GM18519 (cell line): Measurements from ENCODE around the gene SLA2.
"Not testable (repeated sequence)": the region's sequence is repeated elsewhere in the genome, so short reads cannot be mapped to it uniquely, and the experiment has no call there.

ENCODE experiments used
- ATAC-seq: cut with Tn5 transposase; IDR thresholded peaks from one replicate; pipeline ENCODE4 v1.9.1; 2021; ENCODE audit warnings: mild to moderate bottlenecking, moderate library complexity; ENCODE audit not compliant: unreplicated experiment, low FRiP score

SLA2 gene

DNA sequence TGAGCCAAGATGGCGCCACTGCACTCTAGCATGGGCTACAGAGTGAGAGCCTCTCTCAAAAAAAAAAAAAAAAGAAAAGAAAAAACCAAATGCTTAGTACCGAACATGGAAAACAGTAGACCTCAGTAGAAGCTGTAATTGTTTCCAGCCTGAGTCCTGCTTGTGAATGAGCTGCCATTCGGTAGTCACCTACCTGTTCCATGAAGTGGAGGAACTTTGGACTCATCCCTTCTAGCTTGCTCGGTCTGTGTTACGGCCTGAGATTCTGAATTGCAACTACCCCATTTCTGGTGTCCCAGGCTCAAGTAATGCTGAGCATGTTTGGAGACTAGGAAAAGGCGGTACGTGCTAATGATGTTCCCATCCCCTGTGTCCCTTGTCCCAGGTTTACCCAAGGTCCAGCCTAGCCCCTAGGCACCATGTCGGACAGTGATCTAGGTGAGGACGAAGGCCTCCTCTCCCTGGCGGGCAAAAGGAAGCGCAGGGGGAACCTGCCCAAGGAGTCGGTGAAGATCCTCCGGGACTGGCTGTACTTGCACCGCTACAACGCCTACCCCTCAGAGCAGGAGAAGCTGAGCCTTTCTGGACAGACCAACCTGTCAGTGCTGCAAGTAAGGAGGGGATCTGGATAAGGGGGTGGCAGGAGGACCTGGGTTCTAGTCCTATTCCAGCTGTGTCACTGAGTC is 67.5 kb downstream of the SLA2 start:
- ATAC-seq: no peak

DNA sequence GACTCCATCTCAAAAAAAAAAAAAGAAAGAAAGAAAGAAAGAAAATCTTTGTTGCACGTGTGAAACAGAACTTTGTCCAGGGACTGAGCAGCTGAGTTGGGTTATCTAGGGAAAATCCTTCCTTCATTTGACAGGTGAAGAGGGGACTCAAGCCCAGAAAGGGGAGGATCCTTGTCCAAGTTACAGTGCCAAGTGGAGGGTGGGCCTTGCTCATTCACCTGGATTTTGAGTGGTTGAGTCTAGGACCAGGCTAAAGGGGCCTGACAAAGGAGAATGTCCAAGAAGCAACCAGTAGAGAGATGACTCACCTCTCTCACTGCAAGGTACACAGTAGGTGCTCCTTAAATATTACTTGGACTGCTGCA is 69.9 kb downstream of the SLA2 start:
- ATAC-seq: no peak

GRCh38 chr20:36574366-36575135 is 71.4 kb downstream of the SLA2 start:
- ATAC-seq: no peak

DNA sequence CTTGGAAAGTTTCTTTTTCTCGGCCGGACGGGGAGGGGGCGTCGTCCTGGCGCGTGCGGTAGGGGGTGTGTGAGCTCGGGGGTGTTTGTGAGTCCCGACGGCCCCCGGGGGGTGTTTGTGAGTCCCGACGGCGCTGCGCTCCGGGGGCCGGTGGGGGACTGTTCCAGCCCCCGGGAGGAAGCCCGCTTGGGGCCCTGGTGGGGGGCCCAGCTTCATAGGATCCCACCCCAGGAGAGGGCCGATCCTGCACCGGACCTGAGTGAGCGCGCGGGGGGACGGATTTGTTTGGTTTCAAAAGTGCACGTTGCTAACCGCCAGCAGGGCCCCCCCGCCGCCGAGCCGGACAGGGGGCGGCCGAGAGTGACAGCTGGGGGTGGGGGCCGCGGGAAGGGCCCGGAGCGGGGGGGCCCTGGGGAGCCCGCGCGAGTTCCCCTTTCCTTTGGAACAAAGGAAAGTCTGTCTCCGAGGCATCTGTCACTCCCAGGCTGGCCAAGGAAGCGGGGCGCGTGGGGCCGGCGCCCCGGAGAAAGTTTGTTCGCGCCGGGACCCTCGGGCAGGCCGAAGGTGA is 72.1 kb downstream of the SLA2 start:
- no peak for ATAC-seq

GRCh38 chr20:36573103-36573797 is 72.7 kb downstream of the SLA2 start, which contains the start of gene TGIF2:
TSS of gene TGIF2 (plus strand) at chr20:36573597. CDS start at chr20:36578775, 5,178 bp downstream.
- ATAC-seq: peak; percentile 44

DNA sequence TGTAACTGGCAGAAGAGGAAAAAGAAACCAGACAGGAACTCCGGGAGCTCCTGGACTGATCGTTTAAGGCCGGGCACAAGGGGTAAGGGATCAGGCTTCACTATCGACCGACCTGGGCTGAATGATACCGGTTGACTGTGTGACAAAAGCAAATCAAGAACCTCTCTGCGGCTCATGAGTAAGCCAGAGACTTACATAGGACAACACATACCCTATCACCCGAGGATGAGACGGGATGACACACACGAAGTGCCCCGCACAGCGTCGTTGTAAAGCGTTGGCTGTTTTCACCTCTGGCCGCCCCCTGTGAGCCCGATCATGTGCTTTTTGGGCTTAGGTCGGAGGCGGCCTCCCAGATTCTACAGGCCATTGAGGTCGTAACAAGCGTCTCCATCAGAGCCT is 73.3 kb downstream of the SLA2 start:
- no peak for ATAC-seq

DNA sequence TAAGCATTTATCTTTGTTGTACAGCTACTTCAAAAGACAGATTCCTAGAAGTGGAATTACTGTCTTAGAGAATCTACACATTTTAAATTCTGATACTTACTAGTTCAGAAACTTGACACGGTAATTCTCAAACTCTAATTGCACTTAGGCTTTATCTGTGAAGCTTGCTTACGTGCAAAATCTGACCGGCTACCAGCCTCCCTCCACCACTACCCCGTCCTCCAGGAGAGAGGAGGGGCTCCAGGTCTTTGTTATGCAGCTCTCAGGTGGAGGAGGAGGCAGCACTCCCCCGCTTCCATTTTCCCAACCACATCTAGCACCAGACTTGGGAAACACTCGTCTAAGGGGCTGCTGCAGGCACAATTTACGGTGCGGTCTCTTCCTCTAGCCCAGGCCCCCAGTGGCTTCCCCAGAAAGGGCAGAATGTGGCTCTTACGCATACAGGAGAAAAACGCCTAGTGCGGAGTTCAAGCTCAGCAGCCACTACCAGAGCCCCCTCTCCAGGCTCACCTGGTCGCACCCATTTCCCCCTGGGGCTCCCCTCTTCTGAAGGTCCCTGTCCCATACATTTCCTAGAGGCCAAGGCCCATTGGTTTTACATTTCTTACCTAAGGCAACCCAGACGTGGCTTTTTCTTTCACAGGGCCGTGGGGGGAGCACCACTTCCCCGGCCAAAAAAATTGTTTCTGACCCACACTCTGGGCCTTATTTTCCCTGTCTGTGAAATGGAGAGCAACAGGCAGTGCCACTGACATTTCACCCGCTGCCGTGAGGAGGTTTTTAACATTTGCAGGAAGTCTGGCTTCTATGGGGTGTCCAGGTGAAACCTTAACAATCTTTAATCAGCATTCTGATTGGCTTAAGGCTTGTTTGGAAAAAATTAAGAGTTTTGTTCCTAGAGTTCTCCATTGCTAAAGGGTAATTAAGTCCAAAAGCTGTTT is 74.2 kb downstream of the SLA2 start:
- no peak for ATAC-seq

DNA sequence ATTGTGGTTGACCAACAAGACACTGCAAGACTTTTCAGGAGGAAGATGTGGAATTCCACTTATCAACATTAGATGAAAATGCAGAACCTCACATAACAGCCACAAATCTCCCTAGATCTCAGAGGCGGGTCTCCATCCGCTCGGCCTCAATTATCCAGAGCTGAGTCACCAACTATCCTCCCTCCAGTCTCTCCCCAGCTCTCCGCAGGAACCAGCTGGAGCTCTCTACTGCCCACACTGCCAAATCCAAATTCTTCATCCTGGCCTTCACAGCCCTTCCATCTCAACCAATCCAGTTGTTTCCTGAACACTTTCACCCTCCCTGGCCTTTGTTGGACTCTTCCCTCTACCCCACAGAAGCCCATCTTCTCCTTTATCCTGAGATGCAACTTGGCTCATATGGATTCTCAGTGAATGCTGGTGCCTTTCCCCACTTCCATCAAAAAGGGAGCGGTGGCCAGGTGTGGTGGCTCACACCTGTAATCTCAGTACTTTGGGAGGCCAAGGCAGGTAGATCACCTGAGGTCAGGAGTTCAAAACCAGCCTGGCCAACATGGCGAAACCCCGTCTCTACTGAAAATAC is 76.1 kb downstream of the SLA2 start:
- ATAC-seq: no peak

GRCh38 chr20:36565520-36565919 is 80.5 kb downstream of the SLA2 start:
- no peak for ATAC-seq

GRCh38 chr20:36564726-36565121 is 81.3 kb downstream of the SLA2 start:
- not testable (repeated sequence) for ATAC-seq

- not testable (repeated sequence) for ATAC-seq
Measured at GRCh38 chr20:36564078-36564725, 81.8 kb downstream of the SLA2 start.

GRCh38 chr20:36563374-36563773 is 82.6 kb downstream of the SLA2 start:
- no peak for ATAC-seq

GRCh38 chr20:36562724-36563123 is 83.3 kb downstream of the SLA2 start:
- no peak for ATAC-seq
